ENCODE results near the gene KCNIP3.
"Not testable (repeated sequence)": the region's sequence is repeated elsewhere in the genome, so short reads cannot be mapped to it uniquely, and the experiment has no call there.

KCNIP3 gene

DNA sequence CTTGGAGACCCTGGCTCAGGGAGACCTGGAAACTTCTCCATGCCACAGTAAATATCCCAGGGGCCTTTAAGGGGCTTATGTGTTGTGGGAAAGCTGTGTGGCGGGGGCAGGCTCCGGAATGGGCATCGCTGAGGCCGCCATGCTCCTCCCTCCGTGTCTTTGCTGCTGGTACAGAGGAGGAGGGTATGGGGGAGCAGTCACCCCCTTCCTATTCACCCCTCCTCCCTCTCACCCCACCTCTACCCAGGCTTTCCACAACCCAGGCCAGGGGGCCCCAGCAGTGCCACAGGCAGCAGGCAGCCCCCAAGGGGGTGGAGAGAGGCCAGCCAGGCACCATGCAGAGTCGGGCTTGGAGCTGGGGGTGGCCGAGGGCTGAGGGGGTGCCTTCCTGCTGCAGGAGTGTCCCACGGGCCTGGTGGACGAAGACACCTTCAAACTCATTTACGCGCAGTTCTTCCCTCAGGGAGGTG is 77.3 kb downstream of the KCNIP3 start:
- no peak for DNase-seq

DNA sequence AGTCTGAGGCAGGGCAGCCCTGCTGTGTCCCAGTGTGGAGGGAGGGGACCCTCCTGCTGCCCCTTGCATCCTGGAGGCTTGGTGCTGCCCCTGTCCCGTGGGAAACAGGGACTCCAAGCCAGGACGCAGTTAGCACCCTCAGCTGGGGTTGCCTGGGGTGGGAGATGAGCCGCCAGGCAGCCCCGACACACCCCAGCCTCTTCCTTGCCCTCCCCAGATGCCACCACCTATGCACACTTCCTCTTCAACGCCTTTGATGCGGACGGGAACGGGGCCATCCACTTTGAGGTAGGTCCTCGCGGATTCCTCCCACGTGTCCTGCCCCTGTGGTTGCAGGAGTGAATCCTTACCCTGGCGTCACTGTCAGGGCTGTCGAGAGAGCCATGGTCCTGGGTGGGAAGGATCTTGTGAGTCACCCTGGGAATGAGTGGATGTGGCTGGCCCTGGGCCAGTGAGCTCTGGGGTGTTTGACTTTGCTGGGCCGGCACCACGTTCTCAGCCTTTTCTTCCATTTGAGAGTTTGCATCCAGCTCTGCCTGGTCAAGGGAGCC is 77.8 kb downstream of the KCNIP3 start:
- no peak for DNase-seq

DNA sequence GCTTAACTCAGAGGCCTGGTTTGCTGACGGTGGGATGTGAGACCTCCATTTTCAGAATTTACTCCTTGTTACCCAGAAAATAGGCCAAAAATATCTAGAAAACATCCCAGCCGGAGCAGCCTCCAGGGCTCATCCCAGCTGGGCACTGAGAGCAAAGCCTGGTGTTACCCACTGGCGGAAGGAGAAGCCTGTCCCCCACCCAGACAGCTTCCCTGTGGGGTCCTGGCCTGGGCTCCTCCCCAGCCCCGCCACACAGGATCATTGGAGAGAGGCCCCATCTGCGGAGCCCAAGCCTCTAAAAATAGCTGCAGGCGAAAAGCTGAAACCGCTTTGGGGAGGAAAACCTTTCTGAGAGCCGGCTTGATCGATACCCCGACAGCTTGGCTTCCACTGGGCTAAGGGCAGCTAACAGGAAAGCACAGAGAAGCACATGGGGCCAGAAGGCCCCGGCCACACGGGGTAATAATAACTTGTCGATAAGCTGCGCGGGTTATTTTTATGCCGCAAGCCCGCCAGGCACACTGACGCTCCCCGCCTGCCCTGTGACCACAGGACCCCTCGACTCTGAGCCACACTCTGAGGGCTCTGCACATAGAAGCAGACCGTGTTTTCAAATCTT is 78.5 kb downstream of the KCNIP3 start:
- no peak for DNase-seq

DNA sequence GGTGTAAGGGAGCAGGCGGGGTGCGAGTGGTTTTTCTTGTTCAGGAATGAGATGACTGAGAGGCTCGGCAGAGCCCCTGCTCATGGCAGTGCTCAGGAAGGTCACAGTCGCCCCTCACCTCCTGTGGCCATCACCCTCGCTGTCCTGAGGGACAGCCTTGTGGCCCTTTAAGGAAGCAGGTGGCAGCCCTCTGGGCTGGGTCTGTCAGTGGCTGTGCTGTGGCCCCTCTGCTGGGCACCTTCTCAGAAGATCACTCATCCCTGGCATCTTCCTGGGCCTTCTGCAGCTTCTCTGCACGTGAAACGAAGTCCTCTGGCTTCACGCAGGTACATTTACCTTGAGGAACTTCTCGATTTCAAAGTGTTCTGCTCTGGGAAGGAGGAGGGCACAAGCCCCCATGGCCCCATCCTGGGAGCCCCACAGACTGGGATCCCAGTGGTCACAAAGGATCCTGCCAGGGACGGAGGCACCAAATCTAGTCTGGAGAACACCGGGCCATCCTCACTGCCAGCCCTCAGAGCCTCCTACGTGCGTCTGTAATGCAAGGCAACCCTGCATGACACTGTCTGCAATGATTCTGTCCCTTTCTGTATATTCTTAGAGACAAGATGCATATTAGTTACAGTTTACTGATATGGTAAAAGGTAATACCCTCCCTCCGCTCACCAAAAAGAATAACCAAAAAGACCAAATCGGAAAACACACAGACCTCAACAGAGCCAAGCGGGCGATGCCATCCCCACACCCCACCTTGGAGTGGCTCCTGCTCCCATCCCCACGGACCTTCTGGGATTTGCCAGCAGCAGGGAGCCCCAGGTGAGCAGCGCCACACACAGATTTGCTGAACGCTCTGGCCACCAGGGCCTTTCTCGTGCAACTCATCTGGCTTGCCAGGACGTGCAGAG is 79.4 kb downstream of the KCNIP3 start:
- no peak for DNase-seq

DNA sequence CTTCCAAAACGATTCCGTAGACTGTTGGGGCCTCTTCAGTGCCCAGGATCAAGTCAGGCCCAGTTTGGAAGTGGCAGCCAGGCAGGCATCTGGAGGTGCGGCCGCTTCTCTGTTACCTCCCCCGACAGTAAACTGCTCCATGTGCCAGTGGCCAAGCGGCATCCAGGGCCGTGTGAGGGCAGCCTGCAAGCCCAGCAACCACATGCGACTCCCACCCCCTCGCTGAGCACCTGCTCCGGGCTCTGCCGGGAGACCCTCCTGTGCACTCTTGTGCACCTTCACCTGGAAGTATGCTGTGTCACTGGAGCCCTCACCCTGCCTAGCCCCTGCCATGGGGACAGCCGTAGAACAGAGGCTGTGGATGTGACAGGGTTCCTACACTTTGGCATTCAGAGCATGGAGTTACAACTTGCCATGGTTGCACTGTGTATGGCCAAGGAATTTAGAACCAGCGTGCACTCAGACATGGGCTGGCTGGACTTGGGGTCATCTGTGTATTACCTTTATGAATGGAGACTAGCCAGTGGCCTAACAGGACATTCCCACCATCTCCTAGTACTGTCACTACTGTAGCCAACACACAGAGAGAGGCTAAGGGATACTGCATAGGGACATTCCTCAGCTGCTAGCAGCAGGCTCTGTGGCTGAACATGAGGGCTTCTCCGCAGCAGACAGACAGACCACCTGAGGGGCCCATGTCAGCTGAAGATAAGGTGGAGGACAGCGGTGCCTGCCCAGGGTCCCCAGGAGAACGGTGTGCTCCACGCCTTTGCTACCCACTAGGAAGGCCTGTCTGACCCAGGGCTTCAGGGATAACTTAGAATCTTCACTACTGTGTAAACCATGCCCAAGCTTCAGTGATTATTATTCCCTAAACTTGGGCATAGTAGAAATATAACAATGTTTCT is 80.3 kb downstream of the KCNIP3 start:
- DNase-seq, result no peak

DNA sequence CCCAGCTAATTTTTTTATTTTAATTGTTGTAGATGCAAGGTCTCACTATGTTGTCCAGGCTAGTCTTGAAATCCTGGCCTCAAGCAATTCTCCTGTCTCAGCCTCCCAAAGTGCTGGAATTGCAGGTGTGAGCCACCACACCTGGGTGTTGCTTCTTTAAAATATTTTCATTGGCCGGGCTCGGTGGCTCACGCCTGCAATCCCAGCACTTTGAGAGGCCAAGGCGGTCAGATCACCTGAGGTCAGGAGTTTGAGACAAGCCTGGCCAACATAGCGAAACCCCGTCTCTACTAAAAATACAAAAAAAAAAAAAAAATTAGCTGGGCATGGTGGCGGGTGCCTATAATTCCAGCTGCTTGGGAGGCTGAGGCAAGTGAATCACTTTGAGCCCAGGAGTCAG is 81.1 kb downstream of the KCNIP3 start:
- not testable (repeated sequence) for DNase-seq

DNA sequence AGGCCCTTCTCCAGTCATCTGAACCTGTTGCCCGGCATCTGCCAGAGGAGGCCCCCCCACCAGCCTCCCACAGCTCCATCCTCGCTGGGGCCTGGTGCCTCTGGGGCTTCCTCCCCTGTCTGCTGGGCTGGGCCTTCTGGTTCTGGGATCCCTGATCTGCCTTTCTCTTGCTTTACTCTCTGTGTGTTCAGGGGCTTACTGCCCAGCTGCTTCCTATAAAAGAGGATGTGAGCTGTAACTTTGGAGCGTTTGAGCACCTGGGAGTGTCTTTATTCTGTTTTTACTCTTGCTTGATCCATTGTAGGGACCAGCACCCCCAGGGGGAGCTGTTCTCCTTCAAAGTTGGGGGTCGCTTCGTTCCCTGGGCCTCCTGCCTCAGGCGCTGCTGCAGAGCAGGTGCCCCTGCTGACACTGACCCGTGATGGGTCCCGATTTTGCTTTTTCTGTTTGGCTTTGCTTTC is 82.3 kb downstream of the KCNIP3 start:
- DNase-seq, result no peak

DNA sequence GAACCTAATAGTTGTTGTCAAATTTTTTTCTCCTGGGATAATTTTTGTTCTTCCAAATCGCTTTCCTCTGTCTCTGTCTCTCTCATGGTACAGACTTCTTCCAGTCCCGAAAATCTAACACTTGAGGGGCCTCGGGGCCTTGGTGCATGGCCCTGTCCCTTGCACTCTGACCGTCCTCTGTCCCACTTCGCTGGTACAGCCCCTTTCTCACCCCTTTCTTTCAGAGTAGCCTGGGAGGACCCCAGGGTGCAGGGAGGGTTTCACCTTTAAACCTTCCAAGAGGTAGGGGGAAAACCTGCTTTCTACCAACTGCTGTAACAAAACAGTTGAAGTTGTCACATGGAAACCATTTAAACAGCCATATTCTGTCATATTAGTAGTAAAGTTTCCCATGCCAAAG is 83.1 kb downstream of the KCNIP3 start:
- no peak for DNase-seq

DNA sequence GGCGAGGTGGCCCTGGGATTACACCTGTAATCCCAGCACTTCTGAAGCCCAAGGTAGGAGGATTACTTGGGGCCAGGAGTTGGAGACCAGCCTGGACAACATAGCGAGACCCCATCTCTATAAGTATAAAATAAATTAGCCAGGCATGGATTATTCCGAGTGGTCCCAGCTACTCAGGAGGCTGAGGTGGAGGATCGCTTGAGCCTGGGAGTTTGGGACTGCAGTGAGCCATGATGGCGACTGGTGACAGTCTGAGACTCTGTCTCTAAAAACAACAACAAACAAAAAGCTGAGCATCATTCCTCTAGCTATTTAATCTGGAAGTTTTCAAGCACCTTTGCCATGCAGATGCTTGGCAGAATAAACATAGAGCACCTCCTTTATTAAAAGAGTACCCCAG is 83.6 kb downstream of the KCNIP3 start:
- no peak for DNase-seq

DNA sequence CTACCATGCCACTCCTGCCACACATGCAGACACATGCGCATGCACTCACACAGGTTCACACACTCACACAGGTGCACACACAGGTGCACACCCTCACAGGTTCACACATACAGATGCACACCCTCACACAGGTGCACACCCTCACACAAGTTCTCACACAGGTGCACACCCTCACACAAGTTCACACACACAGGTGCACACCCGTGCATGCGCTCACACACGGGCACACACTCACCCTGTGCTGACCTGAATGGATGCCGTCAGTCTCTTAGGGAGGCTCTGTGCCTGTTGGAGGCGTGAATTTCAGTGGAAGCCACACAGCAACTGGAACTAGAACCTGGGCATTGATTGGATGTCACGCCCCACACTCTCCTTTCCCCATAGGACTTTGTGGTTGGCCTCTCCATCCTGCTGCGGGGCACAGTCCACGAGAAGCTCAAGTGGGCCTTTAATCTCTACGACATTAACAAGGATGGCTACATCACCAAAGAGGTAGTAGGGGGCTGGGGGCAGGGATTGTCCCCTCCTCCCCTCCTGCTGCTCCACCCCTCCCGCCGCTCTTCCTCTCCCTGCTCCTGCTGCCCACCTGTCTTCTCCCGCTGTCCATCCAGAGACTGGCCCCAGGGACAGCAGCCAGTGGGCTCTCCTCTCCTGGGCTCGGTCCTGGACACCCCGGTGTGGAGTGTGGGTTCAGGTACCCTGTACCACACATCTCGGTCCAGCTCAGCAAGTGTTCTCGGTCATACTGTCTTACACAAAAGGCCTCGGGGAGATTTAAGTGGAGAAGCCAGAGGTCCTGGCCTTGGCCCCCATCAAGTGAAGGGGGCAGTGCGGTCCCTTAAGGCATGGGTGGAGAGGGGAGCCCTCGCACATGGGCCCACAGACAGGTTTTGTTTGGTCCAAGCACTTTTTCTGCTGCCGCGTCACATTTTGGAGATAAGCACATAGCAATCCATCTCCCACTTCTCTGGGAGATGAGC is 84.4 kb downstream of the KCNIP3 start:
- no peak for DNase-seq

DNA sequence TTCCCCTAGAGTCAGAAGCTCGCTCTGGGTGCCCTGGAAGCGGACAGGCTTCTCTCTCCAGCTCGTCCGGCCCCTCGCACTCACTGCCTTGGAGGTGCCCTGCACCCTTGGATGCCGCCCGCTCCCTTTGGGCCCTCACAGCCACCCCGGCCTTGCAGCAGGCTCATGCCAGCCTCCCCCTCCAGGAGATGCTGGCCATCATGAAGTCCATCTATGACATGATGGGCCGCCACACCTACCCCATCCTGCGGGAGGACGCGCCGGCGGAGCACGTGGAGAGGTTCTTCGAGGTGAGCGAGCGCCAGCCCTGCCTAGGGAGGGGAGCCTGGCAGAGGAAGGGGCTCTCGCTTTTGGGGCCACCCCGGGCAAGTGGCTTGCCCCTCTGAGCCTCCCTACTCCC is 85.0 kb downstream of the KCNIP3 start:
- no peak for DNase-seq

DNA sequence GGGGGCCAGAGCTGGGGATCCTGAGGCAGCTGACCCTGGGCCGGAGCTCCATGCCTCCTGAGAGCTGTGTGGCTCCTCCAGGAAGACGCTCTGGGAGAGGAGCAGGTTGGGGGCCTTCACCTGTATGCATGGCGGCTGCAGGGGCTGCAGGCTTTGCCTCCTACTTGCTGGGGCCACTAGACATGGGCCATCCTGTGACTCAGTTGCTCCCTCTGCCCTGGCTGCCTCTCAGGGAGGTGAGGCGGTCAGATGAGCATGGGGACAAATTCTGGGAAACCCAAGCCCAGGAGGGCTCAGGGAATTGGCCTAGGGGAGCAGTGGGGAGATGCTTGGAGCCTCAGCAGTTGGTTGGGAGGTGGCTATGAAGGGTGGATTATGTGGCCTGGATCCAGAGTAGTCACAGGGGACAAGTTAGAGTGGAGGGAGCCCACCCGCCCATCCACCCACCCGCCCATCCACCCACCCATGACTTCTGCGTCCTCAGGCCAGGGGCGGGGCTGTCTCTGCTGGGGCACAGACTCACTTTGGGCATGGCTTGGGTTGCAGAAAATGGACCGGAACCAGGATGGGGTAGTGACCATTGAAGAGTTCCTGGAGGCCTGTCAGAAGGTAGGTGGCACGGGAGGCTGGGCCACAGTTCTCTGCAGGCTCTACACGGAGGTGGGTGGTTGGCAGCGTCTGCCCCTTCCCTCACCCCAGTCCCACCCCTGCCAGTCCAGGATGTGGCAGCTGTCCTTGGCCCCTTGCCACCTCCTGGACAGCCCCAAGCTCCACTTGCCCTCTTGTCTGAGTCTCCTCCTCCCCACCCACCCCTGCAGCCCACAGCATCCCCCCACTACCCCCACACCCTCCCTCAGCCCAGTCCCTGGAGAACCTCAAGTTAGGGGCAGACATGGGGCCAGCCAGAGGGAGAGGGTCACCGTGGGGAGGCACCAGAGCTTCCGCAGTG is 85.8 kb downstream of the KCNIP3 start:
- no peak for DNase-seq

DNA sequence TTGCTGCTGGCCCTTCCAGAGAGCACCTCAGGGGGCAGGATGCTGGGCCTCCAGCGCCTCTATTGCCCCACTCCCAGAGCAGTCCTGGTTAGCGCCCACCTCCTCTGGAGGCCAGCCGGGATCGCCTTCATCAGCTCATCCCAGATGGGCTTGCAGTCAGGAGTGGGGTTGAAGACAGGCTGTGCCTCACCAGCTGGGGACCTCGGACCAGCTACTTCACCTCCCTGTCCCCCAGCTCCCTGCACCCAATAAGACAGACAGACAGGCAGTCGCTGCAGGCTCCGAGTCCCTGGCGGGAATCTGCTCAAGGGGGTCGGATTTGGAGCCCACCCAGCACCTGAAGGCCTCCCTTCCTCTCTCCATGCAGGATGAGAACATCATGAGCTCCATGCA is 86.5 kb downstream of the KCNIP3 start:
- no peak for DNase-seq

DNA sequence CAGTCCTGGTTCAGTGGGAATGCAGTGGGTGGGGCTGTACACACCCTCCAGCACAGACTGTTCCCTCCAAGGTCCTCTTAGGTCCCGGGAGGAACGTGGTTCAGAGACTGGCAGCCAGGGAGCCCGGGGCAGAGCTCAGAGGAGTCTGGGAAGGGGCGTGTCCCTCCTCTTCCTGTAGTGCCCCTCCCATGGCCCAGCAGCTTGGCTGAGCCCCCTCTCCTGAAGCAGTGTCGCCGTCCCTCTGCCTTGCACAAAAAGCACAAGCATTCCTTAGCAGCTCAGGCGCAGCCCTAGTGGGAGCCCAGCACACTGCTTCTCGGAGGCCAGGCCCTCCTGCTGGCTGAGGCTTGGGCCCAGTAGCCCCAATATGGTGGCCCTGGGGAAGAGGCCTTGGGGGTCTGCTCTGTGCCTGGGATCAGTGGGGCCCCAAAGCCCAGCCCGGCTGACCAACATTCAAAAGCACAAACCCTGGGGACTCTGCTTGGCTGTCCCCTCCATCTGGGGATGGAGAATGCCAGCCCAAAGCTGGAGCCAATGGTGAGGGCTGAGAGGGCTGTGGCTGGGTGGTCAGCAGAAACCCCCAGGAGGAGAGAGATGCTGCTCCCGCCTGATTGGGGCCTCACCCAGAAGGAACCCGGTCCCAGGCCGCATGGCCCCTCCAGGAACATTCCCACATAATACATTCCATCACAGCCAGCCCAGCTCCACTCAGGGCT is 87.9 kb downstream of the KCNIP3 start:
- DNase-seq, result no peak

DNA sequence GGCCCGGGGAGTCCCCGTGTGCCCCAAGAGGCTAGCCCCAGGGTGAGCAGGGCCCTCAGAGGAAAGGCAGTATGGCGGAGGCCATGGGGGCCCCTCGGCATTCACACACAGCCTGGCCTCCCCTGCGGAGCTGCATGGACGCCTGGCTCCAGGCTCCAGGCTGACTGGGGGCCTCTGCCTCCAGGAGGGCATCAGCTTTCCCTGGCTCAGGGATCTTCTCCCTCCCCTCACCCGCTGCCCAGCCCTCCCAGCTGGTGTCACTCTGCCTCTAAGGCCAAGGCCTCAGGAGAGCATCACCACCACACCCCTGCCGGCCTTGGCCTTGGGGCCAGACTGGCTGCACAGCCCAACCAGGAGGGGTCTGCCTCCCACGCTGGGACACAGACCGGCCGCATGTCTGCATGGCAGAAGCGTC is 88.4 kb downstream of the KCNIP3 start:
- DNase-seq, result no peak

DNA sequence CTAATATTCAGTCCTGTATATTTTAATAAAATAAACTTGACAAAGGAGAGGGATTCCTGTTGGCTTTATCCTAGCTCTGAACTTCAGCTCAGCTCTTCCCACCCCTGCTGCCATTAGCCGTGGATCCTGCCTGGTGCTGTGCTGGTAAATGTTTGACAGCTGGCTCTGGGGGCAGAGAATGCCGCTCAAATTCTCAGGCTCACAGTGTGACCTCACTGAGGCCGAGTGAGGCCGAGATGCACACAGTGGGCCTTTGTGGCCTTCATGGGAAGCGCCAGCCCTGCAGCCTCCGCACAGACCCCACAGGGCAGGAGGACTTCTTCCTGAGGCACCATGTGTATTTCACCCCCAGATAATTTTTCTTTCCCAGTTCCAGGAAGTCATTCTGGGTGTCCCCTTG is 88.9 kb downstream of the KCNIP3 start:
- no peak for DNase-seq

DNA sequence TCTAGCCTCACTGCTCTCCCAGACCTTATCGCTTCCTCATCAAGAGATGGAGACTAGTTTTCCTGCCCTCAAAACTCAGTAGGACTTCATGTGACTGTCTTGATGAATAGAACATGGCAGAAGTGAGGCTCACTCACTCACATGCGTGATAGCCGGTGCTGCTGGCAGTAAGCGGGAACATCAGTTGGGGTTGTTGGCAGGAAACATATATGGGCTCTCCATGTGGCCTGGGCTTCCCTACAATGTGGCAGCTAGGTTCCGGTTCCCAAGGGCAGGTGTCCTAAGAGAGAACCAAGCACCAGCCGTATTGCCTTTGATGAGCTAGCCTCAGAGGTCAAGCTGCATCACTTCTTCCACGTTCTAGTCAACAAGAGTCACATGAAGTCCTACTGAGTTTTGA is 90.2 kb downstream of the KCNIP3 start:
- DNase-seq, result no peak

DNA sequence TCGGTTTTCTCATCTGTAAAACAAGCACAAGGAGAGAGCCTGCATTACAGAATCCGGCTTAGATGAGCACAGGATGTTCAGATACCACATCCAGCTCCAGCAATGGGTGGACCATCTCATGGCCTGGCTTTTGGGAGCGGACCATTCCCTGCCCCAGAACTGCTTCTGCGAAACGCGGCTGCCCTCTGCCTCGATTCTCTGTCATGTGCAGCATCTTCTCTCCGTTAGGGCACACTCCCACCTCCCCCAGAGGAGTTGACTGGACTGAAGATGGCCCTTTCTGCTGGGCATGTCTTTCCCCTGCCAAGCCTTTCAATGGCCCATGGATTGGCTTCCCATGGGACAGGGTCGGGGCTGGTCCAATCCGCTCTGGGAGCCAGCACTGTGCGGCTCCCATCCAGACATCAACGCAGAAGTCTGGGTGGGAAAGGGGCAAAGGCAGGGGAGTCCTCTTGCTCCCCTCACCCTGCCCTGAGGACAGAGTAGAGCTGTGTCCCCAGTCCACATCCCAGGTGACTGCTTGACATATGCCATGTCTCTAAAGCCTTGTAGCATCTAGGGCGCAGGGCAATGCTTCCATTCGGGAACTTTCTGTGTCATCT is 91.0 kb downstream of the KCNIP3 start:
- DNase-seq, result no peak

DNA sequence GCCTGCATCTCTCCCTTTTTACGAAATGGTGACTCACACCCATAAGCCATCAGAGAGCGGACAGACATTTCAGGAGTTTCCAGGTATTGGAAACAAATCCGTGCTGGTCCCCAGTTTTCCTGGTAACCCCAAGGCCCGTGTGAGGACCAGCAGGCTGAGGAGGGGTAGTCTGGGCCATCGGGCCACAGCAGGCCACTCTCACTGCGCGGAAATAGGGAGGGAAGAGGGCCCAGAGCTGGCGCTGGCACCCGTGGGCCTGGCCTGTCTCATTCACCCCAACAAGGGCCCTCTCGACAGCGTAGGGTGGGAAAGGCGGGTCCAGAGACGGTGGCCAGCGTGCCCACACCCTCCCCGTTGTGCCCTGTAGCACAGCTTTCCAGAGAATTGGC is 91.7 kb downstream of the KCNIP3 start:
- no peak for DNase-seq

Measured in hematopoietic multipotent progenitor cell treated with erythropoietin and hydrocortisone succinate and interleukin-3 and kit ligand, for 8 days (in vitro differentiated cells).